Measurements from ENCODE around the gene CSPG4.
"Not testable (repeated sequence)": the region's sequence is repeated elsewhere in the genome, so short reads cannot be mapped to it uniquely, and the experiment has no call there.

Gene CSPG4

GRCh38 chr15:75694241-75695182 is 18.1 kb downstream of the CSPG4 start:
- Histone ChIP-seq H4K91ac (ENCODE audit: low read depth, low read length, poor library complexity) (no peak overlapping the region), H3K4me1 (ENCODE audit: control insufficient read depth in 2 of 2, insufficient read depth in 1 of 2, low read depth in 1 of 2, low read length in 2 of 2) (peaks cover 19 to 26% of the 10 kb centered on the region in 2 donors), H3K23ac (ENCODE audit: low read depth, low read length, poor library complexity) (peak overlapping the region; percentile 52), H3K27ac (replicated peaks; ENCODE audit: low read length) (no peak overlapping the region), H2BK5ac (ENCODE audit: low read length) (peak overlapping the region; percentile 24), H3K4me3 (ENCODE audit: low read length in 2 of 2) (no peak overlapping the region), H3K18ac (ENCODE audit: low read length) (peak overlapping the region; percentile 64), H4K8ac (ENCODE audit: low read depth, low read length) (no peak overlapping the region), H3K4ac (ENCODE audit: low read length) (no peak overlapping the region), H2BK15ac (ENCODE audit: low read length) (peak overlapping the region; percentile 30), H2BK120ac (ENCODE audit: low read depth, low read length) (peak overlapping the region; percentile 61), H2BK12ac (ENCODE audit: low read length) (peak overlapping the region; percentile 69), H2AK5ac (ENCODE audit: low read depth, low read length) (peak overlapping the region; percentile 75), H3K14ac (ENCODE audit: low read length) (peak overlapping the region; percentile 32), H2AFZ (ENCODE audit: low read length) (peak overlapping the region; percentile 82), H3K27me3 (ENCODE audit: control insufficient read depth in 3 of 3, insufficient read depth in 3 of 3, low read depth in 1 of 3, low read length in 3 of 3) (peaks cover 0 to 12% (median 0%) of the 10 kb centered on the region in 3 experiments), H3K36me3 (replicated peaks in 1 of 2; ENCODE audit: control insufficient read depth in 2 of 2, insufficient read depth in 2 of 2, low read length in 2 of 2) (no peaks in the 10 kb centered on the region), H3K9me3 (replicated peaks in 1 of 2; ENCODE audit: control insufficient read depth in 2 of 2, insufficient read depth in 1 of 2, low read depth in 1 of 2, low read length in 2 of 2) (no peaks in the 10 kb centered on the region), H3K4me2 (ENCODE audit: insufficient read depth, low read length, poor library complexity, severe bottlenecking) (no peak overlapping the region), H3K9ac (ENCODE audit: low read depth, low read length, poor library complexity) (no peak overlapping the region), H3K79me1 (ENCODE audit: low read depth, low read length) (peaks cover 4% of the 10 kb centered on the region)
- no CpG with 5 or more reads among the region's 20 CpGs for WGBS, 2 donors (ENCODE audit: extremely low coverage in 2 of 2, insufficient read length in 2 of 2, insufficient replicate concordance in 1 of 2)
- DNase-seq (ENCODE audit: low spot score): no peak

- peak overlapping the region; percentile 89 for H2BK15ac ChIP-seq (ENCODE audit: low read length)
- peak overlapping the region; percentile 69 for H2BK12ac ChIP-seq (ENCODE audit: low read length)
- no peak overlapping the region for H3K23ac ChIP-seq (ENCODE audit: low read depth, low read length, poor library complexity)
- no peak overlapping the region for H4K8ac ChIP-seq (ENCODE audit: low read depth, low read length)
- peak overlapping the region; percentile 79 for H3K18ac ChIP-seq (ENCODE audit: low read length)
- no peak overlapping the region for H4K91ac ChIP-seq (ENCODE audit: low read depth, low read length, poor library complexity)
- H2AFZ ChIP-seq (ENCODE audit: low read length): peak overlapping the region; percentile 82
- peaks cover 19 to 26% of the 10 kb centered on the region in 2 donors for H3K4me1 ChIP-seq (ENCODE audit: control insufficient read depth in 2 of 2, insufficient read depth in 1 of 2, low read depth in 1 of 2, low read length in 2 of 2)
- H3K36me3 ChIP-seq (replicated peaks in 1 of 2; ENCODE audit: control insufficient read depth in 2 of 2, insufficient read depth in 2 of 2, low read length in 2 of 2): no peaks in the 10 kb centered on the region
- H2BK120ac ChIP-seq (ENCODE audit: low read depth, low read length): no peak overlapping the region
- no peak overlapping the region for H3K4ac ChIP-seq (ENCODE audit: low read length)
- no CpG with 5 or more reads among the region's 14 CpGs for WGBS, 2 donors (ENCODE audit: extremely low coverage in 2 of 2, insufficient read length in 2 of 2, insufficient replicate concordance in 1 of 2)
- peak overlapping the region; percentile 32 for H3K14ac ChIP-seq (ENCODE audit: low read length)
- peak overlapping the region; percentile 27 for H3K9ac ChIP-seq (ENCODE audit: low read depth, low read length, poor library complexity)
- DNase-seq (ENCODE audit: low spot score): no peak
- no peak overlapping the region for H3K4me2 ChIP-seq (ENCODE audit: insufficient read depth, low read length, poor library complexity, severe bottlenecking)
- no peak overlapping the region for H3K27ac ChIP-seq (replicated peaks; ENCODE audit: low read length)
- H2BK5ac ChIP-seq (ENCODE audit: low read length): peak overlapping the region; percentile 35
- H3K9me3 ChIP-seq (replicated peaks in 1 of 2; ENCODE audit: control insufficient read depth in 2 of 2, insufficient read depth in 1 of 2, low read depth in 1 of 2, low read length in 2 of 2): no peaks in the 10 kb centered on the region
- peaks cover 0 to 12% (median 0%) of the 10 kb centered on the region in 3 experiments for H3K27me3 ChIP-seq (ENCODE audit: control insufficient read depth in 3 of 3, insufficient read depth in 3 of 3, low read depth in 1 of 3, low read length in 3 of 3)
- H3K79me1 ChIP-seq (ENCODE audit: low read depth, low read length): peaks cover 4% of the 10 kb centered on the region
- peak overlapping the region; percentile 75 for H2AK5ac ChIP-seq (ENCODE audit: low read depth, low read length)
- no peak overlapping the region for H3K4me3 ChIP-seq (ENCODE audit: low read length in 2 of 2)
Observed at GRCh38 chr15:75693501-75694240, 19.0 kb downstream of the CSPG4 start.

GRCh38 chr15:75693028-75693427 is 19.6 kb downstream of the CSPG4 start:
- not testable (repeated sequence) for H3K18ac ChIP-seq (ENCODE audit: low read length); H3K27ac ChIP-seq (replicated peaks; ENCODE audit: low read length)

GRCh38 chr15:75692311-75692710 is 20.3 kb downstream of the CSPG4 start:
- H3K4me3 ChIP-seq (ENCODE audit: low read length in 2 of 2); H3K9me3 ChIP-seq (replicated peaks in 1 of 2; ENCODE audit: control insufficient read depth in 2 of 2, insufficient read depth in 1 of 2, low read depth in 1 of 2, low read length in 2 of 2); H3K18ac ChIP-seq (ENCODE audit: low read length); H4K8ac ChIP-seq (ENCODE audit: low read depth, low read length); H4K91ac ChIP-seq (ENCODE audit: low read depth, low read length, poor library complexity); H3K4me2 ChIP-seq (ENCODE audit: insufficient read depth, low read length, poor library complexity, severe bottlenecking); H2BK15ac ChIP-seq (ENCODE audit: low read length); H3K27me3 ChIP-seq (ENCODE audit: control insufficient read depth in 3 of 3, insufficient read depth in 3 of 3, low read depth in 1 of 3, low read length in 3 of 3); H3K23ac ChIP-seq (ENCODE audit: low read depth, low read length, poor library complexity); H2BK120ac ChIP-seq (ENCODE audit: low read depth, low read length); H2BK12ac ChIP-seq (ENCODE audit: low read length); H3K4ac ChIP-seq (ENCODE audit: low read length); H3K27ac ChIP-seq (replicated peaks; ENCODE audit: low read length); H2BK5ac ChIP-seq (ENCODE audit: low read length); H2AFZ ChIP-seq (ENCODE audit: low read length); H3K9ac ChIP-seq (ENCODE audit: low read depth, low read length, poor library complexity); DNase-seq (ENCODE audit: low spot score); H2AK5ac ChIP-seq (ENCODE audit: low read depth, low read length); H3K36me3 ChIP-seq (replicated peaks in 1 of 2; ENCODE audit: control insufficient read depth in 2 of 2, insufficient read depth in 2 of 2, low read length in 2 of 2); H3K79me1 ChIP-seq (ENCODE audit: low read depth, low read length): not testable (repeated sequence)
- Histone ChIP-seq H3K14ac (ENCODE audit: low read length) (peak overlapping the region; percentile 38), H3K4me1 (ENCODE audit: control insufficient read depth in 2 of 2, insufficient read depth in 1 of 2, low read depth in 1 of 2, low read length in 2 of 2) (peaks cover 19 to 26% of the 10 kb centered on the region in 2 donors)
- no CpG with 5 or more reads among the region's 4 CpGs for WGBS, 2 donors (ENCODE audit: extremely low coverage in 2 of 2, insufficient read length in 2 of 2, insufficient replicate concordance in 1 of 2)

More at GRCh38 chr15:75693028-75693427, 19.6 kb downstream of the CSPG4 start:
- not testable (repeated sequence) for H2BK120ac ChIP-seq (ENCODE audit: low read depth, low read length); H4K8ac ChIP-seq (ENCODE audit: low read depth, low read length); H3K4ac ChIP-seq (ENCODE audit: low read length); H2BK5ac ChIP-seq (ENCODE audit: low read length); H3K79me1 ChIP-seq (ENCODE audit: low read depth, low read length); H4K91ac ChIP-seq (ENCODE audit: low read depth, low read length, poor library complexity); H3K4me2 ChIP-seq (ENCODE audit: insufficient read depth, low read length, poor library complexity, severe bottlenecking); H3K14ac ChIP-seq (ENCODE audit: low read length); H3K23ac ChIP-seq (ENCODE audit: low read depth, low read length, poor library complexity); DNase-seq (ENCODE audit: low spot score); H3K4me3 ChIP-seq (ENCODE audit: low read length in 2 of 2); H2BK12ac ChIP-seq (ENCODE audit: low read length); H2AFZ ChIP-seq (ENCODE audit: low read length); H3K36me3 ChIP-seq (replicated peaks in 1 of 2; ENCODE audit: control insufficient read depth in 2 of 2, insufficient read depth in 2 of 2, low read length in 2 of 2); H3K9ac ChIP-seq (ENCODE audit: low read depth, low read length, poor library complexity); H3K9me3 ChIP-seq (replicated peaks in 1 of 2; ENCODE audit: control insufficient read depth in 2 of 2, insufficient read depth in 1 of 2, low read depth in 1 of 2, low read length in 2 of 2)
- Histone ChIP-seq H2AK5ac (ENCODE audit: low read depth, low read length) (peak overlapping the region; percentile 75), H3K4me1 (ENCODE audit: control insufficient read depth in 2 of 2, insufficient read depth in 1 of 2, low read depth in 1 of 2, low read length in 2 of 2) (peaks cover 19 to 26% of the 10 kb centered on the region in 2 donors), H2BK15ac (ENCODE audit: low read length) (peak overlapping the region; percentile 89), H3K27me3 (ENCODE audit: control insufficient read depth in 3 of 3, insufficient read depth in 3 of 3, low read depth in 1 of 3, low read length in 3 of 3) (peaks cover 0 to 12% (median 0%) of the 10 kb centered on the region in 3 experiments)
- no CpG with 5 or more reads among the region's 15 CpGs for WGBS, 2 donors (ENCODE audit: extremely low coverage in 2 of 2, insufficient read length in 2 of 2, insufficient replicate concordance in 1 of 2)

All from neuronal stem cell (in vitro differentiated cells).